ENCODE data around the gene PRKG2.

GRCh38 chr4:81095389-81095788, 119.6 kb downstream of the PRKG2 start:
- TF ChIP-seq POLR2A (IDR thresholded peaks at IDR 0.05; ENCODE audit: low read length) (no peak), GATA1 (IDR thresholded peaks at IDR 0.05; ENCODE audit: low read depth, low read length) (no peak)
